GM18508 (cell line): ENCODE results near the gene UQCR10.

Experiments
- ATAC-seq: cut with Tn5 transposase; IDR thresholded peaks from one replicate; pipeline ENCODE4 v1.9.1; 2021; ENCODE audit warnings: moderate number of reproducible peaks; ENCODE audit not compliant: insufficient read depth, unreplicated experiment

UQCR10 gene

DNA sequence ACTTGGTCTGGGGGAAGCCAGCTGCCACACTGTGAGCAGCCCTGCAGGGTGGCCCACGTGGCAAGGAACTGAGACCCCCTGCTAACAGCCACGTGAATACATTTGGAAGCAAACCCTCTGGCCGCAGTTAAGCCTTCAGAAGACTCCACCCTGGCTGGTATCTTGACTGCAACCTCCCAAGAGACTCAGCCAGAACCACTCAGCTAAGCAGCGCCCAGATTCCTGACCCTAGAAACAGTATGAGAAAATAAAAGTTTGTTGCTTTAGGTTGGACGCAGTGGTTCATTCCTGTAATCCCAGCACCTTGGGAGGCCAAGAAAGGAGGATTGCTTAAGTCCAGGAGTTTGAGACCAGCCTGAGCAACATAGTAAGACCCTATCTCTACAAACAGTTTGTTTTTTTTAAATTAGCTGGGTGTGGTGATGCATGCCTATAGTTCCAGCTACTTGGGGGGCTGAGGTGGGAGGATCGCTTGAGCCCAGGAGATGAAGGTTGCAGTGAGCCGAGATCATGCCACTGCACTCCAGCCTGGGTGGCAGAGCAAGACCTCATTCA, 9.0 kb upstream of the UQCR10 start:
- ATAC-seq, result no peak

DNA sequence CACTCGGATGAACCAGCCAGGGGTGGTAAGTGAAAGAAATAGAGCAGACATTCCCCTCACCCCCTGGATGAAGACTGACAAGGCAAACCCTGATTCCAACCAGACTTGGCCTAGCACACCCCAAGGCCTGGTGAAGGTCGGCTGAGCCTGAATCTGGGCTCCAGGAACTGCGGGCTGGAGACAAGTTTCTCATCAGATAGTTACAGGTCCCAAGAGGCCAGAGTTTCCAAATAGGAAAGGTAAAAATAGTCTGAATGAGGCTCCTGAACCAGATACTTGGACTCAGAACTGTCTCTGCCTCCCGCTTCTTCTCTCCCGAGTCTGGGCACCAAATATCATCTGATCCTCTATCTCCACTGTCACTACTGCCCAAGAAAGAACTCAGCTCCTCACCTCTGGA, 8.2 kb upstream of the UQCR10 start:
- no peak for ATAC-seq

DNA sequence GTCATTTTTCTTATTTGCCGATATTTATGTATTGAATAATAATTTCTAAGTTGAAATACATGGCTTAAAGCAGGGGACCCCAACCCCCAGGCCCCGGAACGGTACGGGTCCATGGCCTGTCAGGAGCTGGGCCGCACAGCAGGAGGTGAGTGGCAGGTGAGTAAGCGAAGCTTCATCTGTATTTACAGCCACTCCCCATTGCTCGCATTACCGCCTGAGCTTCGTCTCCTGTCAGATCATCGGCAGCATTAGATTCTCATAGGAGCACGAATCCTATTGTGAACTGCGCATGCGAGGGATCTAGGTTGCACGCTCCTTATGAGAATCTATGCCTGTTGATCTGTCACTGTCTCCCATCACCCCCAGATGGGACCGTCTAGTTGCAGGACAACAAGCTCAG, 4.9 kb upstream of the UQCR10 start:
- no peak for ATAC-seq

DNA sequence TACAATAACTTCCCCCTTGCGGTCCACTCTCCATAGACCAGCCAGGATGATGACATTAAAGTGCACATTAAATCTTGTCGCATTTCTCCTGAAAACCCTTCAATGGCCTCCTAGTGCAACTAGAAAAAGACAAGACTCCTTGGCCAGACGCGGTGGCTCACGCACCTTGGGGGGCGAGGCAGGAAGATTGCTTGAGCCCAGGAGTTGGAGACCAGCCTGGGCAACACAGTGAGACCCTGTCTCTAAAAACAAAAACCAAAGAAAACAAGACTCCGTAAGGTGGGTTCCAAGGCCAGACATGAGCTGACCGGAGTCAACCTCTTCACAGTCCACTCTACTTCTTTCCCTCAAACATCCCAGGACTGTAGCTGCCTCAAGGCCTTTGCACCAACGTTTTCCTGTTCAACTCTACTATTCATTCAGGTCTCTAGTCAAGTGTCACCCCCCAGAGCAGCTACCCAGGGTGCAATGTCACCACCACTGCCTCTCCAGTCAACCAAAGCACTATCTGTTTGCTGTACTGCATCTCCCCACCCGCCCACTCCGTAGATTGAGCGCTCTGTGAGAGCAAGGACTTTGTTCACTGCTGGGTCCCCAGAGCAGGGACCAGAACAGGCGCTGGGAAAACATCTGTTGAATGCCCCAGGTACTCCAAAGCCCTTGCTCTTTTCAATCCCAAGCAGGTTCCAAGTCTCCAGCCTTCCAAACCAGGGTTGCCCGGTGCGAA, 1.1 kb upstream of the UQCR10 start:
- ATAC-seq, result no peak

DNA sequence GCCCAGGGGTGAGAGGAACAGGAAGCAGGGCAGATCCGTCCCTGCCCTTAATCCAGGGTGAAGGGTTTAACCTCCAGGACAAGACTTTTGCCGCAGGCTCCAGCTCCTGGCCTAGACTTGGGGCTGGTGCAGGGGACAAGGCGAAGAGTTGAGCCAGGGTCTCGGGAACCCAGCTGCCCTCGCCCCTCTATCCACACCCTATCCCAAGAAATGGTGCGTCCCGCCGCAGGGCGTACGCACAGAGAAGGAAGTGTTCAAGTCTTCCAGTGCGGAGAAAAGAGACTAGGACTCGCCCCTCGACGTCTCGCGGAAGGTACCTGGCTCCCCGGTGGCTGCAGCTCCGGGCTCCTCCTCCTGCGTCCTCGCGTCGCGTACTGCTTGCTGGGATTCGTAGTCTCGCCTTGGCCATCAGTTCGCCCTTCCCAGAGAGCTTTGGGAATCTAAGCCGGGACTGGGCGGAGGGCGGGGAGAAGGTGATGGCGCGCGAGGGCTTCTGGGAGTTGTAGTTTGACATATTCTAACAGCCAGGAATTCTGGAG, 468 bp upstream of the UQCR10 start, which contains the start of gene ZMAT5:
Gene ZMAT5 (minus strand): TSS at position 376 of the 539 bp plus-strand sequence. CDS start 18,463 bp downstream, outside the sequence.
- ATAC-seq, result peak; percentile 56

DNA sequence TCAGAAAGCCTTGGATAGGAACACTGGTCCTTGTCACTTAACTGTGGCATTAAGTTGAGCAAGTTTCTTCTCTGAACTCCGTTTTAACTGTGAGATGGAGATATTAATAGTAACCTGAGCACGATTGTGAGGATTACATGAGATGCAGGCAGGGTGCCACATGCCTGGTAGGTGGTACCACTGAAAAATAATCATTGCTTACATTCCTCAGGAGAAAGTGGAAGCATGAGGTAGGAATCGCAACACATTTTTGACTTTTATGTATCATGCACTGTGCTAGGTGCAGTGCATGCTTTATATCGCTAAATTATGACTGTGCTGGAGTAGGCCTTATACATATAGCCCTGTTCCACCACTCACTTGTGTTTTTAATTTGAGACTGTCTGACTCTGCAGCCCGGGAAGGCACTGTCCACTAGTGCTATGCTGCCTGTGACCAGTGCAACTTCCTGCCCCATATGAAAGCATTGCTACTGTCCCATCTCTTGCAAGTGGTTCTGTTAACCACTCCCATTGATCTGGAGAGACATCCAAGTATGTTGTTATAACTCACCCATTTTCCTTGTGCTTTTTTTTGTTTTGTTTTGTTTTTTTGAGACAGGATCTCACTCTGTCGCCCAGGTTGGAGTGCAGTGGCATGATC, 1.0 kb downstream of the UQCR10 start:
- ATAC-seq, result no peak

DNA sequence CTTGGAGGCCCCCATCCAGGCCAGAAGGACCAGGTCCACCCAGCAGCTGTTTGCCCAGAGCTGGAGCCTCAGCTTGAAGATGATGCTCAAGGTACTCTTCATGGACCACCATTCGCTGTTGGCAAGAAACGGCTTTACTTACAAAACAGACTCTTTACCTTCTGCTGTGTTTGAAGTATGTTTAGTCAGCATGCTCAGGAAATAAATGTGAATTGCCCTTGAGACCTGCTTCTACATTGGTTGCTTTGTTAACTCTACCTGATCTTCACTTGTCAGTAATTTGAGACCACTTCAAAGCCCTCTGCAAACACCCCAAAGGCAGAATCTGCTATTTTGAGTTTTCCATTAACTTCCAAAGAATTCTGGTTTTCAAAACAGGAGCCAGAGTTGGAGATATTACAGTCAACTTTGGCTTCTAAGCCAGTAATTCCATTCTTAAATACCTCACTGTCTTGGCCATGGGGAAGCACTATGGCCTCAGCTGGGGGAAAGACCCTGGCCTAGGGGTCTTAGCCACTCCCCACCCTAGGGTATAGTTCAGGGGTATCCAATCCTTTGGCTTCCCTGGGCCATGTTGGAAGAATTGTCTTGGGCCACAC, 2.7 kb downstream of the UQCR10 start:
- no peak for ATAC-seq

DNA sequence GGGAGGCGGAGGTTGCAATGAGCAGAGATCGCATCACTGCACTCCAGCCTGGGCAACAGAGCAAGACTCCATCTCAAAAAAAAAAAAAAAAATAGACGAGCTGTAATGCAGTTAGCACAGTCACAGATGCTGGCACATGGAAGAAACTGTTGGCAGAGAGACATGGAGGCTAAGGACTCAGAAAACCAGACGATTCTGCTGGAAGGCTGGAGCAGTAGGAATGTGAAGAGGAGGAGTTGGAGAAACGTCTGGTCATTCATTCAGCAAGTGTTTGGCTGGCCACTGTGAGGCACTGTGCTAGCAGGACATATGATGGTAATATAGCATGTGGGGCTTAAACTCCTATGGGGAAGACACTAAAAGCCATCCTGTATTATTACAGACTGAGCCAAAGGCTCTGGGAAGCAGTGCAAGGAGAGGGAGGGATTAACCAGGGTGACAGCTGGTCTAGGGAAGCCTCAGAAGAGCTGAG, 5.0 kb downstream of the UQCR10 start:
- ATAC-seq, result no peak

DNA sequence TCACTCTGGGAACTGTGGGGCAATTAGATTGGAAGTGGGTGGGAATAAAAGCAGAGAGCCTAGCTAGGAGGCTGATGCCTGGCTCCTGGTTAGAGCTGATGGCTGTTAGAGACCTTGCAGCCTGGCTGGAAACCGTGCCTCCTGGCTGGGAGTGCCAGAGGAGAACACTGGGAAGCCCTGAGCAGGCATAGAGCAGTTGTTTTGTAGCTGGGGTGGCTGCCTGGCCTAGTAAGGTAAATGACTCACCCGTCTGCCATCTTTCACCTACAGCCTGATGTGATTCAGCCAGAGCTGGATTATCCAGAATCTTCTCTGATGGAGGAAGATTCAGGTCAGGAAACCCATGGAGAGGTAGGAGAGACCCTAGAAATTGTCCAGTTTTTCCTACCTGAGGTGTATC, 6.1 kb downstream of the UQCR10 start:
- no peak for ATAC-seq

DNA sequence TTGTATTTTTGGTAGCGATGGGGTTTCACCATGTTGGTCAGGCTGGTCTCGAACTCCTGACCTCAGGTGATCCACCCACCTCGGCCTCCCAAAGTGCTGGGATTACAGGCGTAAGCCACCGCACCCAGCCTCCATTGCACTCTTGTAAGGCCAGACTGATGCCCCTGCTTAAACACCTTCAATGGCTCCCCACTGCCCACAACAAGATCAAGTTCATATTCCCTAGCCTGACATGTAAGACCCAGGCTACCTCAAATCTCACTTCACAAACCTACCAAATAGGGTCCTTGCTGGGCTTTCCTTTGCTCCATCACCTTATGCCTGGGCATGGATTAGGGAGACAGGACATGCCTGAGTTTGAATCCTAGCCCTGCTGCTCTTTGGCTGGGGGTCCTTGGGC, 13.1 kb downstream of the UQCR10 start:
- ATAC-seq, result no peak

DNA sequence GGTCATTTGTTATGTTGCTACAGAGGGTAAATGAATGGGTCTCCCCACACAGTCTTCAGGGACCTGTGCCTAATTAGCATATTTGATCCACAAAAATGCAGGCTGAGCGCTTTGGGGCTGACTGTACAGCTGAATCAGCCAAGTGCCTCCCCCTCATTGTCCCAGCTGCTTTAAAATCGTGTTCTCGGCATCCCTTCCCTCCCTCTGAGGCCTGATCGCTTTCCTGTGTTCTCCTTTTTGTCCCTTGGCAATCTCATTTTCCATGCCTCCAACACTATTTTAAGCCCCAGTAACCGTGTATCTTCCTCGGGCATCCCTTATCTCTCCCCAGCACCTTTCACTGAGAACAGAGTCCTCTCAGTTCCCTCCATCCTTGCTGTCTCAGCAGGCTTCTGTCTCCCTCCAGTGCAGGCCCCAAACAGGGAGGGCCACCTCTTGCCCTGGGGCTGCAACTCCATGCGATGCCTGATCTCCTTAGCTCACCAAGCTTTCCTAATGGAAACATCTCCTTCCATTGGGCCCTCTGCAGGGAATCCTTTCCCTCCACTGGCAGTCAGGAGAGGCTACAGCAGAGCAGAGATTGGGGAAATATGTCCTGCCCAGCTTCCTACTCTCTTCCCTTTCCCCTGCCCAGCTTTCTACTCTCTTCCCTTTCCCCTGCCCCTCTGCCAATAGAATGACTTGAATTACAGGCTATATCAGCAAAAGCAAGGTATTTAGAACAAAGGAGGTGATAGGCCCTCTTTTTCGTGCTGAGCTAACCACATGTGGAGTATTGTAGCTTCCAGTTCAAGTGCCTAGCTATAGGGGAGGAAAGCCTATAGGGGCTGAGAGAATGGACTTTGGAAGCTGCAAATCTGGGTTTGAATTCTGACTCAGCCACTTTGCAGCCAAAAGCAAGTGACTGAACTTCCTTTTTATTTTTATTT, 13.8 kb downstream of the UQCR10 start:
- no peak for ATAC-seq

DNA sequence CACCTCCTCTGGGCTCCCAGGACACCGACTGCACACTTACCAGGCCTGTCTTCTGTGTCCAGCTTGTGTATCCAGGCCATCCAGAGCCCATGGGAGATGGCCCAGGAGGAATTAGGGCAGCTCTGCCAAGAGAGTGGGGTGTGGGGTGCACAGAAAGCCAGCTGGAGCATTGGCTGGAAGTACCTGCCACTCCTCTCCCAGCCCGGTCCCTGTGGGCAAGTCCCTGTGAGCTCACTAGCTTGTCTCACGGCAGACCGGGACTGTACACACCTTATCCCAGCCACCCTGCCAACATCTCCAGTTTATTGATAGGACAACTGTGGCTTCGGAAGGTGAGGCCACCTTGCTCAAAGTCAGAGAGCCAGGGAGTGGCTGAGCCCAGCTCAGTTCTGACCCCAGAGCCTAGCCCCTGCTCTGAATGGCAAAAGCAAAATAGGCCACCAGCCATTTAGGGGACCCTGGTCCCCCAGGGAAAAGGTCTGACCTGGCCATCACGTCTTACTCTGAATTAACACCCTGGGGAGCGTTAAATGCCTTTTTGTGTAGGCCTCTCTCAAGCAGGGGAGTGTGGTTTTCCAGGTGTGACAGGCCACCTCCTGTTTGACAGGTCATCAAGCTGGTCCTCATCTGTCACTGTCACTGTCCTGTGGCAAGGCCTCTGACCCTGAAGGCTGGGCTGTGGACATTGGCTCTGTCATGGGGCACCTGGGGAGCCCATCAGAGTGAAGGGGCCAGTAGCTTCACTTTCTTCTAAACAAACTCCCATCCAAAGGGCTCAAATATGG, 15.1 kb downstream of the UQCR10 start:
- ATAC-seq, result no peak

DNA sequence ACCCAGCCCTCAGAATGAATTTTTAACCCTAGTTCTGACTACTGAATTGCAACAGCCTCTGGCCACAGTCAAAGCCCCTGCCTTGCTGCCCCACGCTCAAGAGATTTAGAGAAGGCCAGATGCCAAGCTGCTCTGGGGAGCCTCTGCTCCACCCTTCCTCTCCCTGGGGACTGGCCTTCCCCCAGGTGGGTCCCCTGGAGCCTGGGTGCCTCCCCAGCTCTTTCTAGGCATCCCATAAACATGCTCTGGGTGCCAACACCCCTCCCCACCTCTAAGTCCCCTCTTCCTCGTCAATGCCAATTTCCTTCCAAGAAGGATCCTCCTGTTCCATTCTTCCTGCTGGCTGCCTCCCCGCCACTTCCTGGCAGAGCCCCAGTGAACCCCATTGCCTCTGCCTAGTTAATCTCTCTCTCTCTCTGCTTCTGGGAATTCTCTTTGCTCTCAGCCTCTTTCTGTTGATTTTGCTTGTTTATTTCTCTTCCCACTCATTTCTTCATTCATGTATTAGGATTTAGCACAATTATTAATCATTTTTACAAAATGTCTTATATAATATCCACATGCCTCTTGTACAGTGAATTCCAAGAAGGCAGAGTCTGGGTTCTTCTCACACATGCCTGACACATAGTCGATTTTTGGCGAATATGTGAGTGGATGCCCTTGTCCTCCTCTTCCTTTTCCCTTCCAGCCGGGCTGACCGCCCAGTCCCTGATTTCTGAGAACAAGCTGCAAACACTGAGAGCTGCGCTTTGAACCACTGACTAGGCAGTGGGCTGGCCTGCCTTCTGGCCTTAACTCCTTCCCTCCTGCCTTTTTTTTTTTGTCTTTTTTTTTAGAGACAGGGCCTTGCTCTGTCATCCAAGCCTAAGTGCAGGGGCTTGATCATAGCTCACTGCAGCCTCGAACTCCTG, 17.5 kb downstream of the UQCR10 start:
- no peak for ATAC-seq

DNA sequence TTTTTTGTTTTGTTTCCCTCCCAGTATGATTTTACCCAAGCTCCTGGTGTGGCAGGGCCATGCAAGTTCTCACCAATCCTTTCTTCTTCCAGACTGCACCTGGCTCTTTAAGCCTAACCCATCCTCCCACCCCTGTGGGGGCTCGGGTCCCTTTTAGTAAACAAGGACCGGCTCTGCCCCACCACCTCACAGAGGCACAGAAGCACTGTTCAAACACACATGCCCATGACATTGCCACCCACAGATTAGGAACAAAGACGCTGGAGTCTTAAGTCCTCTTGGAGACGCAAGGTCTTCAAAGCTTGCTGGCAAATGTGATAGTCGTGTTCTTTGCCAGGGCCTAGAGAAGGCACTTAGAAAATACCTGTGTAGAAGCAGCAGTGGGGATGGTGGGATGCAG, 18.9 kb downstream of the UQCR10 start:
- no peak for ATAC-seq

DNA sequence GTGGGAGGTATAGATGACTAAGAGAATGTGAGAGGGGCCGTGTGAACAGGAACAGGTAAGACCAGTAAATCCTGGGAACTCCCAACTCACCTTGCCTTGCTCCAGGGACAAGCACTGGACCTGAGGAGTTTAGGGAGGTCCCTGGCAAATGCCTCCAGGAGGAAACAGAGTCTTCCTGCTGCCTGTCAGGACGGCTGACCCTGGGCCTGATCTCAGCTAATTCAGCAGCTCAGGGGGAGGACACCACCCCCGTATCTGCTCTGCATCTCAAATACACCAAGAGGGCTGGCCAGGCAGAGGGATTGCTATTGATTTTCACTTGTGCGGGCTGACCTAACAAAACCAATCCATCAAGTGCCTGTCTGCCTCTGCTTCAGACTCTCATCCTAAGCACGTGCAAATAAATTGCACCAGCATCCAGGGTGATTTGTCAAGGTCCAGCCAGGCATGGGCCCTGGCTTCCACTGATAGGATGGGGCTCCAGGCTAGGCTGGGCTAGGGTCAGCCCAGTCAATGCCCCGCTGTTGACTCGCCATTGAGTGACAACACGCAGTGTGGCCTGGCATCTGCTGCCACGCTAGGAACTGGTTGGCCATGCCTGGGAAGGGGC, 20.3 kb downstream of the UQCR10 start:
- no peak for ATAC-seq

DNA sequence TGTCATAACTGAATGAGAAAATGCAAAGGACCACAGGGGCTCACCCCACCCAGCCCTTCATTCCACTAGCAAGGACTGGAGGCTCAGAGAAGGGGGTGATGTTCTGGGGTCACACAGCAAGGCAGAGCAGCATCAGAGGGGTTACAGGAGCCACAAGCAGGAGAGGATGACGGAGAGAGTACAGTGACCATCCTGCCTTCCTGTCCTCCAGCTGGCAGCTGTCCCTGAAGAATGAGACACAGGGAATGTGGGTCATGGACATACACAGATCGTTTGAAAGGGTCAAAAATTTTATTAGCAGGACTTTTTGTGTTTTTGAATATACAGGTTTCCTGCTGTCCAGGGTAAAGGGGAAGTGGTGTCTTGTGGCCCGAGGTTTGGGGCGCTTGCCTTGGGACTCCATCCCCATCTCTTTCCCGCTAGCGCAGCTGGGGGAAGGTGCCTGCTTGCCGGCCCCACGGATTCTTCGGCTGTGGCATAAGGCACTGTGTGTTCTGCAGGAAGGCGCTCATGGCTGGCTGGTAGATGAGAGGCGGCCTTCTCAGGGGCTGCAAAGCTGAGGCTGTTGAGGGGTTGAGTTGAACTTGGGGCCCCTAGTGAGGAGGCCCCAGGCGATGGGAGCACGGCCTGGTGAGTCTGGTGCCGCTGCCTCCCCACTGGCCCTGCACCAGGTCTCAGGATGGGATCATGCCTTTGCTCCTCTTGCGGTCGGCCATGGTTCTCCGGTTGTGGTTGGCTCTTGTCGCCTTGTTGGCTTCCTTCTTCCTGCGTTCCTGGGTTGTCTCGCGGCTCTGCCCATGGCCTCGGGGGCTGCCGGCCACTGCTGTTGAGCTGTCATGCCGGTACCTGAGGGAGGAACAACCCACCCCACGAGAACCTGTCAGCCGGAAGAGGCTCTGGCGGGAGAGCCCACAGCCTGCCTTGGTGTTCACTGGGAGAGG, 21.4 kb downstream of the UQCR10 start:
- ATAC-seq, result no peak

DNA sequence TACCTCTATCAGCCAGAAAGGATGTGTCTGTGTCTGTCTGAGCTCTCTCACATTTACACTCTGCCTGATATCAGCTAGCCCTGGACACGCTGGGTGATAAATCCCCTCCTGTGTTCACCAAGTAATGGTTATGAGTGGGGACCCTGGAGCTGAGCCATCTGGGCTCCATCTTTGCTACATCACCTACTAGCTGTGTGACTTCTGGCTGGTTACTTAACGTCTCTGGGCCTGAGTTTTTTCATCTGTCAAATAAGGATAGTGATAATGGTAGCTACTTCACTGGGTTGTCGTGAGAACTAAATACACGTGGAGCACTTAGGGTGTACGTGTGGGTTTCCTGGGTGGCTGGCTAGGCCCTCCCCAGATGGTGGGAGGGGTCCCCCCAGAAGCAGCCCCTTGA, 22.9 kb downstream of the UQCR10 start:
- ATAC-seq, result no peak
